Inflammatory macrophage treated with lipopolysaccharide for 1 hour (primary cell): Measurements from ENCODE around the gene UBIAD1.
A peak's percentile ranks its signal among the peaks of the same experiment; 100 is the strongest.

Source experiments
- DNase-seq, 2 donors: peaks; one replicate each; pipeline ENCODE4 v3.0.0-alpha.2; 2020 to 2022

The UBIAD1 gene

DNA sequence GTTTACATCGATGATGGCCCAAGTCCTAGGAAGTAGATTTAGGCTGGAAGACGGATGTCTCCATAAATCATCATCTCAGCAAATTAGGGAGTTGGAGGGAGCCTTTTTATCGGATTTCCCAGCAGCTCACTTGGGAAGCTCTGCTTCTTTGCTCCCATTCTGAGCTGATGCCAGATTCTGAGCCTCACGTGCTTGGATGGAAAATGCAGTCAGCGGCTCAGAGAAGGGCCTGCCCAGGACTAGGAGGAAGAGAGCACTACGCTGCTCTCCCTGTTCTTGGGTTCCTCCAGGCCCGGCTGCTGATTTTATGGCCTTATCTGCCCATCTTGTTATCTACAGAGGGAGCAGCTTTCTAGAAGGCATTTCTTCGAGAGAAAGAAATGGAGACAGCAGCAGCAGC lies 42.0 kb downstream of the UBIAD1 start:
- DNase-seq: no peak

DNA sequence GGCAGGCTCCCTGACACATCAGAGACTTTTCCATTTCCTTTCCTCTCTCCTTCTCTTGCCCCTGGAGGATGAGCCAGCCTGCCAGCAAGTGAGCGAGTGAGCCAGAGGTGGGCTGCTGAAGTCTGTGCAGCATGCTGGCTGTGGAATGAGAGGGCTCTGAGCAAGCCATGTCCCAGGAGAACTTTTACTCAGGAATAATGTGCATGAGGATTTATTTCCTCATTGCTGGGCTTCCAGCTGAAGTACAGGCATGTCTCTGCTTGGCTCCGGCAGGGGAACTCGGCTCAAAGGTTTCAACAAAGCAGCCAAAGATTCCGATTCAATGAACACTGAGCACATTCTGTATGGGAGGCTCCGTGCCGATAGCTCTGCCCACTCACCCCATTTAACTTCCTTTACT lies 43.7 kb downstream of the UBIAD1 start:
- no peak for DNase-seq

DNA sequence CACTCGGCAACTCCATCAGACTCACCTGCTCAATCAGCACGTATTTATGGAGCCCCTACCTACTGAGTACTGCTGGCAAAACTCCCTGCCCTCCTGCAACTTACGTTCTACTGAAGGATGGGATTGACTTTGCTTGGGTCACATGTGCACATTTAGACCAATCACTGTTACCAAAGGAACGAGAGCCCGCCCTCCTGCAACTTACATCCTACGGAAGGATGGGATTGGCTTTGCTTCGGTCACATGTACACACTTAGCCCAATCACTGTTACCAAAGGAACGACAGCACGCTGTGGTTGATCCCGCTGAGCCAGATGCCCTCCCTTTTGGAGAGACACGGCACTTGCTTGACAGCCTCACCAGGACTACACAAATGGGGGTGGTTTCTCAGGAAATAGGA lies 46.0 kb downstream of the UBIAD1 start:
- no peak for DNase-seq

DNA sequence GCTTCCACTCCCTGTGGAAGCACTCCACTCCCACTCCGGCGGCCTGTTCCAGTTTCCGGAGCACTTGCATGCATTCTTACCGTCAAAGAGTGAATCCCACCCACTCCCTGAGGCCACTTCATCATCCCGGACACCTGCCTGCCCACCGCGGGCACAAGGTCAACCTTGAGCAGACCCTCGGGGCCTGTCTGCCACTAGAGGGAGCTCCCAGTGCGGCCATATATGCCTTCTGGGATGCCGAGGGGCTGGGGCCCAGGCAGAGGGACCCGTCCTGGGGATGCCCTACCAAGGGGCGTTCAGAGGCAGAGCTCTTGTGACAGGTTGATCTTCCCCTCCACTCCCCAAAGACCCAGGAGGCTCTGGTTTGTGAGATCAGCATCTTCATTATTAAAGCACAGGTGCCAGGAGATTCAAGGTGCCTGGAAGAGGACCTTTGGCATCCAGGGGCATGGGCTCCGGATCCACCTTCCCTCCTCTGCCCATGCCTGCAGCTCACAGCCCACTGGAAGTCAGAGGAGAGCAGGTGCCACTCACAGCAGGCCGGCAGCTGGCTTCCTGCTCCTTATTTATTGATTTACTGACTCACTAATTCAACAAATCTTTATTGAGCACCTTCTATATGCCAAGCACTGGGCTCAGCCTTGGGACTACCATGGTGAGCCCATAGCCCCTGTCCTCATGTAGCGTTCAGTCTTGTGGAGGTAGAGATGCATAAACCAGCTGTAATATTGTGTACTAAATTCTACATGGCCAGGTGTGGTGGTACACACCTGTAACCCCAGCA lies 47.3 kb downstream of the UBIAD1 start:
- no peak for DNase-seq

DNA sequence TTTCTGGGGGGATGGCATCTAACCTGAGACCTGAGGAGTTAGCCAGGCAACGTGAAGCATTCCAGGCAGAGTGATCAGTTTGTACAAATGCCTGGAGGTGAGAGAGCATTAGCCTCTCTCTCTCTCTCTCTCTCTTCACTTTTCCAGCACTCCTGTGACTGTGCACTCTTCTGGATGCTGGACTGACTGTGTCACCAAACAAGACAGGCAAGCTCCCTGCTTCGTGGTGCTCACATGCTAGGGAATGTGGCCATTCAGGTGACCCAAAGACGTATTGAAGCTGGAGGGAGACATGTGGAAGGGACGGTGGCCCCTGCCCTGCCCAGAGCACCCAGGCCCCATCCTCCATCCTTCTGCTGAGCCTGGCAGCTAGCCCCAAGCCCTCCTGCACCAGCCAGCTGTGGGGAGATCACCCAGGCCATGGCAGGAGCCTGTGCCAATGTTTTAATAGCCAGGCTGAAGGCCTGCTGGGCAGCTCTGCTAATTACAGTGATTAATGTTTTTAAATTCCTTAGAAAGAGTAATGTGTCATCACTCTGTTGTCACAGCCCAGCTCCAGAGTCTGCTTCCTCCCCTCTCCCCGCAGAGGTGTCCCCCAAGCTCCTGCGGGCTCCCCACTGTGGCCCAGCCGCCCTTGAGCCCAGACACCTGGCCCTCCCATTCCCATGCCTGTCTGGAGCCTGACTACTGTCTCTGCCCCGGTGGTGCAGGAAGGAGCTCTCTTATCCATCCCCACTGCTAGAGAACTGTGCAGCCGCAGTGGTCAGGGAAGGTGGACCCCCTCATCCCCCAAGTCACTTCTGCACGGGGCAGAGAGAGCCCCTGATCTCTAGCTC lies 48.9 kb downstream of the UBIAD1 start:
- no peak for DNase-seq

DNA sequence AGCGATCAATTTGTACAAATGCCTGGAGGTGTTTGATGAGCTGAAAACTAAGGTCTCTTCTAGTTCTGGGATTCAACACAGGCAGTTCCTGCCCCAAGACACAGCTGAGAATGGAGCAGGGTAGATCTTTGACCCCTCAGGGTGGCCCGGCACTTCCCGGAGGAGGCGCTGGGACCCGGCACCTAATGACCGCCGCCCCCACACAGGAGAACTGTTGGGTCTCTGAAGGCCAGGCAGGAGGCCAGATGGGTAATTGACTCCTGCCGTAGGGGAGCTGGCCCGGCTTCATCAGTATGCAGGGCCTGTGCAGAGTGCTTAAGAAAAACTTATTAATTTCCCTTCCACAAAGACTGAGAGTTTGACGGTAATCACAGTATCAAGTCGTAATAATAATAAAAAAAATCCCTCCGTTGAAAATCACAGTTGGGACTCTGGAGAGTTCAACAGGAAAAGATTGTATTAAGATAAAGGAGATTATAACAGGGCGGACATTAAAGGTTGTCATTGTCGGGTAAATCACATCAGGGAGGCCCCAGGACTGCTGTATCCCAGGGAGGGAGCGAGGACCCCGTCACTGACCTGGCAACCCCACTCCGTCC lies 51.7 kb downstream of the UBIAD1 start:
- no peak for DNase-seq

DNA sequence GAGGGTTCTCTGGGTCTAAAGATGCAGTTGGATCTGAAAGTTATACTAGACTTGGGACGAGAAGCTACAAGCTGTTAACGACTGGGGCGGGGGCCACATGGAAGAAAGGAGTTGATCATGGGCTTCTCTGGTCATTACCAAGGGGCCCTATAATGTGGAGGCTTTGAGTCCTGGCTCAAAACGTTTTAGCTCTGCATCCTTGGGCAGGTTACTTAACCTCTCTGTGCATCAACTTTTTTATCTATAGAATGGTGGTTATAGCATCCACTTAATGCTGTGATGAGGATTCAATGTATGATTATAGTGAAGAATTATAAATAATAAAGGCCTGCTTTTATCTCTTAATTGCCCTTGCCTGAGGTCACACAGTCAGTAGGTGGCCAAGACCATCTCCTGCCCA lies 53.1 kb downstream of the UBIAD1 start:
- DNase-seq: no peak

DNA sequence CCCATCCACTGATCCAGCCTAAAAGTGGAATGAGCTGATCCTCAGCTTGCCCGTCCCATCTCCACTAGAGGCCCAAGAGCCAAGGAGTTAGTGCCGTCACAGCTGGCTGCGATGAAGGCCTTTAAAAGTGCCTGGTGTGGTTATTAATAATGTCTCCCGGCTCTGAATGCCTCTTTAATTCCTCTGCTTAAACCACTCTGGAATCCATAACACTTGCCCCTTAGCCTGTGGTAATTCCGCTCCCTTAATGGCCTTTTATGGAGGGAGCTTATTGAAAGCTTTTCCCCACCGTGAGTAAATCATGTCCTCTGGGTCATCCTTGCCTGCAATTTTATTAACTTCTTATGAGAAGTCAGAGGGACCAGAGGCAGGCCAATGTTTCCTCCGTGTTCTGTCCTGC lies 55.4 kb downstream of the UBIAD1 start:
- no peak for DNase-seq

DNA sequence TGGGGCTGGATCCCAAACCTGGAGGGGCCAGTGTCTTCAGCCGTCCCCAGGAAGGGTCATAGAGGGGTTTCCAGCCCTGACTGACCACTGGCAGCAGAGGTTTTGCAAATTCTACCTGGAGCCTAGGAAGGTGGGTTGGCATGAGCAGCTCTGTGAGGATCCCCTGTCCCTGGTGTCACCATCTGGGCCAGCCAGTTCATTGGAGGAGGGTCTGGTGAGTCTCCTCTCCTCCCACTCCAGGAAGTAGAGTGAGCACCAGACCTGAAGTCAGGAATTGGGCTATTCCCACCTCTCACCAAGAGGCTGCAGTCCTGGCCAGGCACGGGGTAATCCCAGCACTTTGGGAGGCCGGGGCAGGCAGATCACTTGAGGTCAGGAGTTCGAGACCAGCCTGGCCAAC lies 57.4 kb downstream of the UBIAD1 start:
- no peak for DNase-seq

DNA sequence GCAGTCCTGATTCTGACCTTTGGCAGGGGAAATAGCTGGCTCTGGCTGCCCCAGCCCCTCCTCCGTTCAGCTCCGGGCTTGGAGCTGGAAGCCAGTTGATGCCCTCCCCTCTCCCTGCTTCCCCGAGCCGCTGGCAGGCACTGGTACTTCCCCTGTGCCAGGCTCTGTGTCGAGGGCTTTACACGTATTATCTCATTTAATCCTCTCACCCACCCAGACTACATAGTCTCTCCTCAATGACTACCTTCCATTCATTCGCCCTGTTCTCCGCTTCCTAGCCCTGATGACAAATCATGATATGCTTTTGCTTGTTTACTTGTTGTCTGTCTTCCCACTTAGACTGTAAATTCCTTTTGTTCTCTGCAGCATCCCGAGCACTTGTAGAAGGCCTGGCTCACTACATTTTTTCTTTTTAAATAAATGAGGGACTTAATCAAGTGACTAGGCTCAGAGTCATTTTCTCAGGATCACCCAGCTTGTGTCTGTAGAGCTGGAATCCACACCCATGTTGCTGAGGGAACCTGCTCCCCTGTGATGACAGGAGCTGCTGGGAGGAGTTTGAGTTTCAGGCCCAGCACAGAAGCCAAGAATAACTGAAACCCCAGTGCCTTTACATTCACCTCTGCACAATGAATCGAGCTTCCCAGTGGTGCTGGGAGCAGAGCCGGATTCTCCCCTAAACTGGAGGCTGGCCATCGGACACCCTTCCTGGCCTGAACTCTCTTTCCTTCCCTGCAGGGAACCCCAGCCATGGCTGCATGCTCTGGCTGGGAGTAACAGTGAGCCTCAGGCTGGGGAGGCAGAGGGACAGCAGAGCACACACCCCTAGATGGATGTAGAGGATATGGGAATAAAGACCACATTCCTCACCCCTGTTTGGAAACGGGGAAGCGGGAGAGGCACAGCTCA lies 58.3 kb downstream of the UBIAD1 start:
- no peak for DNase-seq

DNA sequence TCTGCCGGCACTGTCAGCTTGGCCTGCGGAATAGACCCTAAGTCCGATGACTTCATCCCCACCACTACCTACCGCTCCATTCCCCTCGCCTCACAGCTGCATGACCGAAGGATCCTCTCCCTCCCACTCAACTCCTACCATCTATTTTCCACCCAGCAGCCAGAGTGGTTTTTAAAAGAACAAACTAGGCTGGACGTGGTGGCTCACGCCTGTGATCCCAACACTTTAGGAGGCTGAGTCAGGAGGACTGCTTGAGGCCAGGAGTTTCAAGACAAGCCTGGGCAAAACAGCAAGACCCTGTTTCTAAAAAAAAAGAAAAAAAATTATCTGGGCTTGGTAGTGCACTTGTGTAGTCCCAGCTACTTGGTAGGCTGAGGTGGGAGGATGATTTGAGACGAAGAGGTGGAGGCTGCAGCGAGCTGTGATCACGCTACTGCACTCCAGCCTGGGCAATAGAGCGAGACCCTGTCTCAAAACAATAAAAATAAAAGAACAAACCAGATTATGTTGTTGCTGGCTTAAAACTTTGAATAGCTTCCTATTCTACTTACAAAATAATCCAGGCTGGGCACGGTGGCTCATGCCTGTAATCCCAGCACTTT lies 59.0 kb downstream of the UBIAD1 start:
- DNase-seq: no peak

DNA sequence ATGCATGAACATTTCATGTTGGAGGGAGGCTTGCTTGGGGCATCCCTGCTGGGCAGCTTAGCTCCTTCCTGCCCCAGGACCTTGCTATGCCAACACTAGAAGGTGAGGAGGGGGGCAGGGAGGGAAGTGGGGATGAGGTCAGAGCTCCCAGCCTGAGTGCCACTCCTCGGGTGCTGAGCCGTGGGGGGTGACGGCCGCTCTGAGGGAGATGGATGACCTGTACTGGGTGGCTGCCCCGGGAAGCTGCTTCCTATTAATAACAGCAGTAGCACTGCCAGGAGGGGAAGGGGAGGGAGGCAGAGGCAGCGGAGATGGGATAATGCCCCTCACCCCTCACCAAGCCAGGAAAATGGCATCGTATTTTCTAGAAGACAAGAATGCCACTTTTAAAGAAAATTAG lies 60.6 kb downstream of the UBIAD1 start:
- DNase-seq: no peak

DNA sequence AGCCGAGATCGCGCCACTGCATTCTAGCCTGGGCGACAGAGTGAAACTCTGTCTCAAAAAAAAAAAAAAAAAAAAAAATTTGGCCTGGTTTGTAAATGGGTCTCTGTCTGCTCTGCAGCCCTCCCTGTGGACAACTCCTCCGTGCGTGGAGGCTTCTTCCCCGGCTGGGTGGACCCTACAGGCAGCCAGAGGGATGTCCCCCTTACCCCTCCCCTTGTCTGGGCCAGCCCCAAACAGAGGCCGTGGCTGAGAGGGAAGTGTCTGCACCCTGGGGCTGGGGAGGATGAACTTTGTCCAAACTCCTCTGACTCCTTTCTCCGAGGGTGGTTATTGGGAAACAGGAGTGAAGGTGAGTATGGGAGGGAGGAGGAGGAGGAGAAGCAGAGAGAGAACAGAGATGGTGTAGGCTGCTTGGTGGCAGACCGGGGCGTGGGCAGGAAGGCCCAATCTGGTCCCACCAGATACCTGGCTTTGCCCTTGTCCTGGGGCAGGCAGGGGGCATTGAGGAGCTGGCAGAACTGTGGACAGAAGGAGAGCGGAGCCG lies 61.3 kb downstream of the UBIAD1 start:
- DNase-seq: no peak

DNA sequence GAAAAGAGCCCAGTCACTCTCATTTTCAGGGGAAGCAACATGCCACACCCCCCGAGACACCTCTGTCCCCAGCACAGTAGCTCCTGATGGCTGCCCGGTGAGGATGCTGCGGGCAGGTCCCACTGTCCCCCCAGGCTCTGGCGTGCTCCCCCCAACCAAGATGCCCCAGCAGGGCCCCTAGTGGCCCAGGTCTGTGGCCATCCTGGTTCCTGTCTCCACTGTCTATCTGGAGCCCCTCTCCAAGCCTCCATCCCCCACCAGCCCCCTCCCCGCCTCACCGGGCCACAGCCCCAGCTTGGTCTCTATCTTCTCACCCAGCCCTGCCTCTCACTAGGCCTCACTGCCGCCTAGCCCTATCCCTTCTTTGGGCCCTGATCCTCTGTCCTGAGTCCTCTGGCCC lies 61.8 kb downstream of the UBIAD1 start:
- no peak for DNase-seq

DNA sequence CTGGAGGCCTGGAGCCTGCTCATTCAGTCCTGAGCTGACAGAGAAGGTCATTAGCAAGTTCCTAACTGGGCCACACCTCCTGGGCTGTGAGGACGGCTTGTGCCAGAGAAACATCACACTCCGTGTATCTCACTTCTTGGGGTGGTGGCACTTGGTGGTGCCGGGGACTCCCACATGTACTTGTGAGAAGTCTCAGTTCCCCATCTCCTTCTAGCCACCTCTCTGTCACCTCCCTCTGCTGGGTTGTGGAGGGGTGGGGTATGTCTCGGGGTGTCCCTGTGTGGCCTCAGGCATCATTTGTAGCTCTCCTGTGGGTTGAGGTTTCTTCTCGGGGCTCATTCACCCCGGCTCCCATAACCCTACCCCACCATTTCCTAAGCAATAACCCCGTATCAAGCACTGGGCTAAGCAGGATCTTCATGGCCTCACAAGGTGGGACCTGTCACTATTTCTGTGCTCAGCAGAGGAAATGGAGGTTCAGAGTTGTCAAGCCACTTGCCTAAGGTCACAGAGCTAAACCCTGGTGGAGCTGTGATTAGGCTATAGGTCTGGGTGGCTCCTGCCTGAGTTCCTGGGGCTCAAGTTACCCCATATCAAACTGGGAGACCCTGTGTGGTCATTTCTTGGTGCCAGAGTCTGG lies 62.5 kb downstream of the UBIAD1 start:
- DNase-seq: no peak

DNA sequence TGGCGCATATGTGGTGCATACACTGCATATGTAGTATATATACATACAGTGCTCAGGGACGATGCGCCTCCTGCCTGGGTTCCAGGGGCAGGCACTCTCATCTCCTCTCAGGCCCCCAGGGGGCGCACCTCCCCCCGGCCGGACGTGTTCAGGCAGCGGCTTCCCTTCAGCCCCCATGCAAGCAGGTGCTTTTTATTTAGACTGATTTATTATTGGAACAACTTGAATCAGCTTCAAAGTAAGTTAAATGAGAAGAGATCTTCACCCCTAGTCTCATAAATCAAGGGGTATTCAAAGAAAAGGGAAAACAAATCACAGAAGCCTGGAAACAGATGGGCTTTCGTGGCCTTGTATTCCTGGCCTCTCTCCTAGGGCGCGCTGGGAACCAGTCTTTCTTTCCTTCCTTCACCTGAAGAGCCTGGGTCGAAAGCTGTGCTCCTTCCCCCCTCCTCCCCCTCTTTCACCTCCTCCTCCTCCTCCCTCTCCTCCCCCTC lies 64.6 kb downstream of the UBIAD1 start:
- DNase-seq: peak; percentile 8 to 46
